Ovary (tissue), 3 donors: ENCODE measurements around the gene DNTT.

Experiments
- CTCF ChIP-seq, 3 donors: fragments of 450-650 bp in 2 of 3; fragments of 200-600 bp in 1 of 3; IDR thresholded peaks; one replicate each; pipeline versions ENCODE4 v1.5.1 to v1.8.0; 2016 to 2022; ENCODE audit warnings: antibody characterized with exemption in 3 of 3, mild to moderate bottlenecking in 1 of 3
- EP300 ChIP-seq: sonication (generic); formaldehyde crosslinking; IDR thresholded peaks from one replicate; pipeline ENCODE4 v1.6.1; 2017; ENCODE audit warnings: antibody characterized with exemption
- POLR2A ChIP-seq: fragments of 450-650 bp; IDR thresholded peaks from one replicate; pipeline ENCODE4 v1.6.1; 2017; ENCODE audit warnings: antibody characterized with exemption, mild to moderate bottlenecking, moderate library complexity
- donor health status: DM: no; HTN: no; CAD: no.

DNA sequence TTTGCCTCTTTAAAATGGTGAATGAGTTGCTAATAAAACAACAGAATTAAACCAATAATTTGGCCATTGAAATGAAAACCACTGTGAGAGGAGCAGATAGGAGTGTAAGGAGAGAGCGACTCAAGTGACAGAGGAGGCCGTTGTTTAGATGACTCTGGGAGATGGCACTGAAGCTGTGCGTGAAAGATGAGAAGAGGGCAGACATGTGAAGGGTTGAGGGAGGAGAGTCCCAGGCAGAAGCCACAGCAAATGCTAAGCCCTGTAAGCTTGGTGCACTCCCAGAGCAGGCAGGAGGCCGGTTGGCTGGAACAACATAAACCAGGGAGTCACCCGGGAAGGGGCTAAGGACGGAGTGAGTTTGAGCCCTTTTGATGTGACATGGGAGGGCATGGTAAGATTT is 55.4 kb downstream of the DNTT start:
- TF ChIP-seq POLR2A (no peak), CTCF (IDR thresholded peaks at IDR 0.05) (no peak), EP300 (no peak)
